Upper lobe of right lung (tissue), 1 donor: ENCODE results near the gene PLXNA2. TPM values are rescaled to one million over a fixed set of nuclear protein-coding genes. Genes with fewer than 3 reads are reported as not detected.
A peak's percentile ranks its signal among the peaks of the same experiment; 100 is the strongest.

Source experiments
- ATAC-seq: fragments of 200-7000 bp; cut with Tn5 transposase; one replicate; pipeline ENCODE4 v1.9.1; 2020; ENCODE audit warnings: mild to moderate bottlenecking, moderate library complexity
- DNase-seq: peaks from one replicate; pipeline ENCODE4 v3.0.0-alpha.2; 2020
- H3K27ac ChIP-seq: fragments of 200-600 bp; one replicate; pipeline ENCODE4 v1.8.0; 2022
- H3K27me3 ChIP-seq: fragments of 200-600 bp; one replicate; pipeline ENCODE4 v1.8.0; 2022; ENCODE audit warnings: mild to moderate bottlenecking
- H3K36me3 ChIP-seq: fragments of 200-600 bp; one replicate; pipeline ENCODE4 v1.8.0; 2022
- H3K4me1 ChIP-seq: fragments of 200-600 bp; one replicate; pipeline ENCODE4 v1.8.0; 2022
- H3K4me3 ChIP-seq: fragments of 200-600 bp; one replicate; pipeline ENCODE4 v1.8.0; 2022; ENCODE audit warnings: mild to moderate bottlenecking
- H3K9me3 ChIP-seq: fragments of 200-600 bp; one replicate; pipeline ENCODE4 v1.8.0; 2022
- intact Hi-C: fragments of 100-400 bp; cut with DNase I; formaldehyde crosslinking; loops from one replicate; pipeline ENCODE4 v1.11.0; 2022
- total RNA-seq: library from RNA; stranded (reverse); fragmentation: NEBNext Ultra II Directional; extraction: Animal tissue kit (Norgen Biotek cat#: 25700); gene quantifications from one replicate; pipeline ENCODE4 v1.2.1, GENCODE V29; 2021
- TF ChIP-seq, protein P1 (sequence below): fragments of 200-600 bp; IDR thresholded peaks from one replicate; pipeline ENCODE4 v1.8.0; 2022; ENCODE audit warnings: antibody characterized with exemption
- donor health status: DM: no; HTN: yes; CAD: no; lungs with severe emphysema.

PLXNA2 gene
- total RNA-seq, 1 donor from 2014 or later: 98.5 TPM

DNA sequence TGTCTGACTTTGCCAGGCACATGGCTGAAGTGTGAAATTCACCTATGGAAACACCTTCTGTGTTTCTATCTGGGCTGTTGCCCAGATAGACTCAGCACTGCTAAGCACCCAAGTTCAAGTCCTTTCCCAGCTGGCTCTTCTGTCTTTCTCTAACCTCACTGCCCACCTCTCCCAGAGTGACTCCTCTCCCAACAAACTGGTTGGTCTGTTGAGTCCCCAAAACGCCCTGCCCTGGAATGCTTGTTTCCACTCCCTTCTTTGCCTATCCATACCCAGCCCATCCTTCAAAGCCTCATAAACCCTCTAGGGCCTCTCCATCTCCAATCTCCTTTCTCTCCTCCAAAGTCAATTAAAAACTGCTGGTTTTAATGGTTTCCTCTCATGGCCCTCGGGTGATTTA lies 15.6 kb downstream of the PLXNA2 start:
- DNase-seq: no peak
- H3K4me1 ChIP-seq: peaks cover 71% of the 10 kb centered on the region

DNA sequence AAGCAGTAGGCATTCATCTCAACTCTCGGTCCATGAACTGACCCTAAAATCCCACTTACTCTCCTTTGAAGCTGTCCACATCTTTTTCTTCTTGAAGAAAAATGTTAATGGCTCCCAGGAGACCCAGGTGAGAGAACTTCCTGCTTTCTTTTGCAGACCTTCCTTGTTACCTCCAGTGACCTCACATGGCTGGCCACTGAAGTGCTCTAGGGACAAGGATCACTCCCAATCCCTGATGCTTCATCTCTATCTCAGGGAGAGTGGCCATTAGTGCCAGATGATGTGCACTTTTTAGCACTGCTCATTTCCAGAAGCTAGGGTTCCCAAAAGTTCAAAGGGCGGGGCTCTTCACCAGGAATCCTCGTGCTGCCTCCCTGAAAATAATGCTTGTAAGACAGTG lies 16.2 kb downstream of the PLXNA2 start:
- no peak overlapping the region for H3K4me3 ChIP-seq
- no peak for ATAC-seq
- no peak for DNase-seq
- intact Hi-C loops: no loop called here
- H3K36me3 ChIP-seq: no peaks in the 10 kb centered on the region
- H3K9me3 ChIP-seq: no peaks in the 10 kb centered on the region
- H3K27ac ChIP-seq: peak overlapping the region; percentile 4
- no peaks in the 10 kb centered on the region for H3K27me3 ChIP-seq
- TF ChIP-seq, protein P1, sequence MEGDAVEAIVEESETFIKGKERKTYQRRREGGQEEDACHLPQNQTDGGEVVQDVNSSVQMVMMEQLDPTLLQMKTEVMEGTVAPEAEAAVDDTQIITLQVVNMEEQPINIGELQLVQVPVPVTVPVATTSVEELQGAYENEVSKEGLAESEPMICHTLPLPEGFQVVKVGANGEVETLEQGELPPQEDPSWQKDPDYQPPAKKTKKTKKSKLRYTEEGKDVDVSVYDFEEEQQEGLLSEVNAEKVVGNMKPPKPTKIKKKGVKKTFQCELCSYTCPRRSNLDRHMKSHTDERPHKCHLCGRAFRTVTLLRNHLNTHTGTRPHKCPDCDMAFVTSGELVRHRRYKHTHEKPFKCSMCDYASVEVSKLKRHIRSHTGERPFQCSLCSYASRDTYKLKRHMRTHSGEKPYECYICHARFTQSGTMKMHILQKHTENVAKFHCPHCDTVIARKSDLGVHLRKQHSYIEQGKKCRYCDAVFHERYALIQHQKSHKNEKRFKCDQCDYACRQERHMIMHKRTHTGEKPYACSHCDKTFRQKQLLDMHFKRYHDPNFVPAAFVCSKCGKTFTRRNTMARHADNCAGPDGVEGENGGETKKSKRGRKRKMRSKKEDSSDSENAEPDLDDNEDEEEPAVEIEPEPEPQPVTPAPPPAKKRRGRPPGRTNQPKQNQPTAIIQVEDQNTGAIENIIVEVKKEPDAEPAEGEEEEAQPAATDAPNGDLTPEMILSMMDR: no peak
- H3K4me1 ChIP-seq: peaks cover 66% of the 10 kb centered on the region

More for the DNA sequence above, 15.6 kb downstream of the PLXNA2 start:
- TF ChIP-seq, protein P1: no peak
- H3K4me3 ChIP-seq: no peak overlapping the region
- H3K27ac ChIP-seq: peak overlapping the region; percentile 4
- intact Hi-C loops: no loop called here
- no peak for ATAC-seq
- no peaks in the 10 kb centered on the region for H3K27me3 ChIP-seq
- H3K9me3 ChIP-seq: no peaks in the 10 kb centered on the region
- H3K36me3 ChIP-seq: no peaks in the 10 kb centered on the region

DNA sequence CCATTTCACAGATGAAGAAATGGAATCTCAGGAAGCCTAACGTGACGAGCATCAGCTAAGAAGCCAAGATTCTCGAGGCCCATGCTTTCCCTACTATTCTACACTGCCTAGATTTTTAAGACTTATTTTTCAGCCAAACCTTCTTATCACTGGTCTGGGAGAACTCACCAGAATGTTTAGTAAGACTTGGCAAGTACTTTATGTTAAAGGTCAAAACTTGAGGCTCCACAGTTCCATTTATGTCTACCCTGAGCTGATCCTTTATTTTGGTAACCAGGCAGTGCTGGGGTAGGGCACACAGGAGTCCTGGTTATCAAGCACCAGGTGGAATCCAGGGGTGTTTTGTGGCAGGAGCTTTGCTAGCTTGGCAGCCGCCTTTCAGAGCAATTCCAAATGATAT lies 16.8 kb downstream of the PLXNA2 start:
- no peaks in the 10 kb centered on the region for H3K36me3 ChIP-seq
- no peaks in the 10 kb centered on the region for H3K9me3 ChIP-seq
- intact Hi-C loops: no loop called here
- no peaks in the 10 kb centered on the region for H3K27me3 ChIP-seq
- ATAC-seq (no peak), DNase-seq (no peak)
- no peak overlapping the region for H3K4me3 ChIP-seq
- H3K27ac ChIP-seq: peak overlapping the region; percentile 56
- peaks cover 61% of the 10 kb centered on the region for H3K4me1 ChIP-seq
- TF ChIP-seq, protein P1: no peak

- DNase-seq (no peak), ATAC-seq (no peak)
- Histone ChIP-seq H3K27ac (peak overlapping the region; percentile 56), H3K4me3 (no peak overlapping the region), H3K4me1 (peaks cover 61% of the 10 kb centered on the region), H3K9me3 (no peaks in the 10 kb centered on the region), H3K36me3 (no peaks in the 10 kb centered on the region), H3K27me3 (no peaks in the 10 kb centered on the region)
- TF ChIP-seq, protein P1: no peak
- intact Hi-C loops: no loop called here
These were observed 17.9 kb downstream of the PLXNA2 start for GRCh38 chr1:208225954-208226937.

DNA sequence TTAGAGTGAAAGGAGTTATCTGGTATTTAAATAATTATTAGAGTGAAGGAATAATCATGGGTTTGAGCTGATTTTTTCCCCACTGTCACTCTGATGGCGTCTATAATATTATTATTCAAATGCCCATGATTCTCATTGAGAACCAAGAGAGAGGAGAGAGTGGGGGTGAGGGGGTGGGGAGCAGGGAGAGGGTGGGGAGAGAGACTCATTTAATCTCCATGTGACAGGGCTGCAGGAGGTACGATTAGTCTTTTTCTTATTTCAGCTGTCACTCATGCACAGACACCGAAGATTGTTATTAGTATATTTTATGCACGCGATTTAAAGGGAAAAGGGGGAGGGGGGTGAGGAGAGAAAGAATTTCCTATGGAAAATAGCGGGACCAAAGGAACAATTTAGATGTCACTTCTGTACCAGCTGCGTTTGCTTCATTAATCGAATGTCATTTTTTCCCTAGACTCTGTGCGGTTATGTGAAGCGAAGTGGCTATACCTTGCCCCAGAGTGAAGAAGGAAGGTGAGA lies 19.9 kb downstream of the PLXNA2 start:
- Histone ChIP-seq H3K4me1 (peaks cover 69% of the 10 kb centered on the region), H3K27me3 (no peaks in the 10 kb centered on the region), H3K9me3 (no peaks in the 10 kb centered on the region), H3K27ac (no peak overlapping the region), H3K36me3 (no peaks in the 10 kb centered on the region), H3K4me3 (no peak overlapping the region)
- ATAC-seq (no peak), DNase-seq (no peak)
- TF ChIP-seq, protein P1: no peak
- intact Hi-C loops: no loop called here
